GM10266 (cell line): Measurements from ENCODE around the gene PRTN3.

ENCODE experiments used
- DNase-seq: peaks from one replicate; pipeline ENCODE4 v3.0.0; 2012; ENCODE audit errors: extremely low spot score
- CTCF ChIP-seq: IDR thresholded peaks from 2 replicates; pipeline ENCODE4 v1.5.1; 2012; ENCODE audit warnings: mild to moderate bottlenecking, low read depth; ENCODE audit not compliant: control insufficient read depth, insufficient read depth; ENCODE audit errors: missing control alignments

PRTN3 gene

GRCh38 chr19:824885-825284 is 15.9 kb upstream of the PRTN3 start:
- no peak for TF ChIP-seq CTCF
- no peak for DNase-seq

GRCh38 chr19:825897-826644 is 14.7 kb upstream of the PRTN3 start:
- TF ChIP-seq CTCF: no peak
- no peak for DNase-seq

GRCh38 chr19:827314-827709 is 13.5 kb upstream of the PRTN3 start:
- TF ChIP-seq CTCF: no peak

GRCh38 chr19:827710-828321 is 13.0 kb upstream of the PRTN3 start, which contains the start of gene AZU1:
Gene AZU1, plus strand, starts transcription at chr19:827837. Its CDS starts 10 bp downstream, at chr19:827847.
- no peak for TF ChIP-seq CTCF
- no peak for DNase-seq

More at GRCh38 chr19:827314-827709, 13.5 kb upstream of the PRTN3 start:
- no peak for DNase-seq

- no peak for DNase-seq
- no peak for TF ChIP-seq CTCF
Observed at GRCh38 chr19:829129-829758, 11.6 kb upstream of the PRTN3 start.

- TF ChIP-seq CTCF: no peak
- DNase-seq: no peak
Observed at GRCh38 chr19:831407-832369, 9.1 kb upstream of the PRTN3 start.
